ENCODE measurements around the gene PRKCD.

The PRKCD gene

GRCh38 chr3:53242155-53242554 is 81.1 kb downstream of the PRKCD start:
- no peak overlapping the region for H3K4me3 ChIP-seq (ENCODE audit: low read depth, low read length)
- no peak for DNase-seq (ENCODE audit: low read depth)
- TF ChIP-seq, protein P1, sequence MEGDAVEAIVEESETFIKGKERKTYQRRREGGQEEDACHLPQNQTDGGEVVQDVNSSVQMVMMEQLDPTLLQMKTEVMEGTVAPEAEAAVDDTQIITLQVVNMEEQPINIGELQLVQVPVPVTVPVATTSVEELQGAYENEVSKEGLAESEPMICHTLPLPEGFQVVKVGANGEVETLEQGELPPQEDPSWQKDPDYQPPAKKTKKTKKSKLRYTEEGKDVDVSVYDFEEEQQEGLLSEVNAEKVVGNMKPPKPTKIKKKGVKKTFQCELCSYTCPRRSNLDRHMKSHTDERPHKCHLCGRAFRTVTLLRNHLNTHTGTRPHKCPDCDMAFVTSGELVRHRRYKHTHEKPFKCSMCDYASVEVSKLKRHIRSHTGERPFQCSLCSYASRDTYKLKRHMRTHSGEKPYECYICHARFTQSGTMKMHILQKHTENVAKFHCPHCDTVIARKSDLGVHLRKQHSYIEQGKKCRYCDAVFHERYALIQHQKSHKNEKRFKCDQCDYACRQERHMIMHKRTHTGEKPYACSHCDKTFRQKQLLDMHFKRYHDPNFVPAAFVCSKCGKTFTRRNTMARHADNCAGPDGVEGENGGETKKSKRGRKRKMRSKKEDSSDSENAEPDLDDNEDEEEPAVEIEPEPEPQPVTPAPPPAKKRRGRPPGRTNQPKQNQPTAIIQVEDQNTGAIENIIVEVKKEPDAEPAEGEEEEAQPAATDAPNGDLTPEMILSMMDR (conservative IDR thresholded peaks at IDR 0.05; ENCODE audit: low read depth, low read length): no peak
